HG03378 (cell line): ENCODE results near the gene NR1H2.
"Not testable (repeated sequence)": the region's sequence is repeated elsewhere in the genome, so short reads cannot be mapped to it uniquely, and the experiment has no call there.

Experiments used
- ATAC-seq: cut with Tn5 transposase; IDR thresholded peaks from one replicate; pipeline ENCODE4 v1.9.1; 2021; ENCODE audit warnings: mild to moderate bottlenecking, moderate library complexity; ENCODE audit not compliant: unreplicated experiment

NR1H2 gene

GRCh38 chr19:50376166-50377050 lies at the start of gene NR1H2:
Gene NR1H2, plus strand, starts transcription at chr19:50376457. Its CDS starts 1,149 bp downstream, at chr19:50377606.
- ATAC-seq: peak; percentile 76

GRCh38 chr19:50327013-50327412 lies 49.2 kb upstream of the NR1H2 start:
- ATAC-seq: no peak

- ATAC-seq: no peak
Measured at GRCh38 chr19:50327461-50328223, 48.6 kb upstream of the NR1H2 start.

- ATAC-seq: no peak
Measured at GRCh38 chr19:50328224-50328872, 47.9 kb upstream of the NR1H2 start.

GRCh38 chr19:50328873-50329145 lies 47.4 kb upstream of the NR1H2 start:
- no peak for ATAC-seq

- peak; percentile 53 for ATAC-seq
Measured at GRCh38 chr19:50329146-50329925, 46.9 kb upstream of the NR1H2 start, which contains the start of gene KCNC3. Gene KCNC3, minus strand, starts transcription at chr19:50329377. Its CDS starts 295 bp downstream, at chr19:50329082.

GRCh38 chr19:50329926-50330294 lies 46.3 kb upstream of the NR1H2 start:
- ATAC-seq: not testable (repeated sequence)

GRCh38 chr19:50330365-50331078 lies 45.7 kb upstream of the NR1H2 start:
- ATAC-seq: no peak

GRCh38 chr19:50331221-50331993 lies 44.9 kb upstream of the NR1H2 start:
- ATAC-seq: no peak

- no peak for ATAC-seq
Measured at GRCh38 chr19:50331994-50332243, 44.3 kb upstream of the NR1H2 start.

GRCh38 chr19:50332244-50333038 lies 43.8 kb upstream of the NR1H2 start:
- no peak for ATAC-seq

- peak; percentile 42 for ATAC-seq
Measured at GRCh38 chr19:50333235-50333736, 43.0 kb upstream of the NR1H2 start.

GRCh38 chr19:50333737-50334617 lies 42.3 kb upstream of the NR1H2 start:
- ATAC-seq: peak; percentile 29

GRCh38 chr19:50334741-50335421 lies 41.4 kb upstream of the NR1H2 start:
- ATAC-seq: no peak

- not testable (repeated sequence) for ATAC-seq
Measured at GRCh38 chr19:50337031-50337430, 39.2 kb upstream of the NR1H2 start.

GRCh38 chr19:50340331-50340730 lies 35.9 kb upstream of the NR1H2 start:
- no peak for ATAC-seq

GRCh38 chr19:50341091-50341564 lies 35.1 kb upstream of the NR1H2 start:
- ATAC-seq: peak; percentile 63
